HG03175 (cell line): ENCODE results near the gene CENPVL1.
"Not testable (repeated sequence)": the region's sequence is repeated elsewhere in the genome, so short reads cannot be mapped to it uniquely, and the experiment has no call there.

ENCODE experiments used
- ATAC-seq: cut with Tn5 transposase; IDR thresholded peaks from one replicate; pipeline ENCODE4 v1.9.1; 2021; ENCODE audit warnings: mild to moderate bottlenecking, moderate library complexity; ENCODE audit not compliant: unreplicated experiment

The CENPVL1 gene

GRCh38 chrX:51710277-51711164 is at the start of gene CENPVL1:
Gene CENPVL1, plus strand, starts transcription at chrX:51710512. Its CDS starts 0 bp downstream, at chrX:51710512.
- ATAC-seq: not testable (repeated sequence)

GRCh38 chrX:51665981-51666380 is 44.3 kb upstream of the CENPVL1 start:
- no peak for ATAC-seq

GRCh38 chrX:51679689-51680433 is 30.5 kb upstream of the CENPVL1 start:
- ATAC-seq: not testable (repeated sequence)

- not testable (repeated sequence) for ATAC-seq
Observed at GRCh38 chrX:51681808-51682719, 28.2 kb upstream of the CENPVL1 start.

GRCh38 chrX:51682720-51683062 is 27.6 kb upstream of the CENPVL1 start, which contains the start of gene CENPVL2:
Gene CENPVL2, minus strand, starts transcription at chrX:51682831. Its CDS starts 0 bp downstream, at chrX:51682831.
- not testable (repeated sequence) for ATAC-seq

GRCh38 chrX:51694254-51694653 is 16.1 kb upstream of the CENPVL1 start:
- no peak for ATAC-seq

GRCh38 chrX:51697397-51697796 is 12.9 kb upstream of the CENPVL1 start:
- no peak for ATAC-seq

- ATAC-seq: not testable (repeated sequence)
Observed at GRCh38 chrX:51712943-51713647, 2.8 kb downstream of the CENPVL1 start.

GRCh38 chrX:51728202-51728601 is 17.9 kb downstream of the CENPVL1 start:
- no peak for ATAC-seq

- no peak for ATAC-seq
Observed at GRCh38 chrX:51737091-51737490, 26.8 kb downstream of the CENPVL1 start.

GRCh38 chrX:51742586-51742985 is 32.3 kb downstream of the CENPVL1 start:
- no peak for ATAC-seq

- peak; percentile 98 for ATAC-seq
Observed at GRCh38 chrX:51743179-51743957, 33.1 kb downstream of the CENPVL1 start, which contains the start of gene GSPT2. Gene GSPT2, plus strand, starts transcription at chrX:51743442. Its CDS starts 185 bp downstream, at chrX:51743627.

- no peak for ATAC-seq
Observed at GRCh38 chrX:51747671-51748070, 37.4 kb downstream of the CENPVL1 start.

GRCh38 chrX:51759055-51759839 is 48.9 kb downstream of the CENPVL1 start:
- ATAC-seq: no peak

GRCh38 chrX:51760657-51761056 is 50.3 kb downstream of the CENPVL1 start:
- ATAC-seq: no peak
